Measurements from ENCODE around the gene CFAP299.

Gene CFAP299

DNA sequence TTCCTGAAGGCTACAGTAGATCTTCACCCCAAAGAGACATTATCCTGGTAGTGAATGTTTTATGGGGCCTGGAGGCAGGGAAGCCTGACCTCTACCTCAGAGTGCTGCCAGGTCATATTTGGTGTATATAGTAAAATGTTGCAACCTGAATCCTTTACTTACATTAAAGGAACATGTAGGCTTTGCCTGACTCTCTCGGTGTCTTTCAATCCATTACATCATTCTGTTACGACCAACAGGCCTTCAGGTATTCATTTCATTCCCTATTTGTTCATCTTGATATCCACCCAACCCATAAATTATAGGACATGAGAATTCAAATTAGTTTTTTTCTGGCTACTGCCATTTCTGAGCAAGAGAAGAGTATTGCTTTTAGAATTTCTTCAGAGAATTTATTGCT lies 116.5 kb downstream of the CFAP299 start:
- DNase-seq: no peak

GRCh38 chr4:80452768-80453167 lies 117.2 kb downstream of the CFAP299 start:
- DNase-seq: peak; percentile 8

DNA sequence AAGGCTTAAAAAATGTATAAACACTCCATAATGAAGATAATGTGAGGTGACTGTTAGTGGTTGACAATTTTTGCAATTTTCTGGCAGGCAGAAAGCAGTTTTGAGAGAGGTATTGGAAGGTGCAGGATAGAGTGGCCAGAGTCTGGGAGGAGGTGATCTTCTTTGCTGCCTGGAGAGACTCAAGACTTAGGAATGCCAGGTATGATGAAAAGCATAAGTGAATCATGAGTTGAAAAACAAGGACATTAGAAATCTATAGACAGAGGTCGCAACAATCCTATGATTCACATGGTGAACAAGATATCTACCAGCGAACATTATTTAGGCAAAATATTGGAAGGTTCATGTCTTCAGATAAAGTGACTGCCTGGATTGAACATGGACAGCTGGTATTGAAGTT lies 118.5 kb downstream of the CFAP299 start:
- no peak for DNase-seq

DNA sequence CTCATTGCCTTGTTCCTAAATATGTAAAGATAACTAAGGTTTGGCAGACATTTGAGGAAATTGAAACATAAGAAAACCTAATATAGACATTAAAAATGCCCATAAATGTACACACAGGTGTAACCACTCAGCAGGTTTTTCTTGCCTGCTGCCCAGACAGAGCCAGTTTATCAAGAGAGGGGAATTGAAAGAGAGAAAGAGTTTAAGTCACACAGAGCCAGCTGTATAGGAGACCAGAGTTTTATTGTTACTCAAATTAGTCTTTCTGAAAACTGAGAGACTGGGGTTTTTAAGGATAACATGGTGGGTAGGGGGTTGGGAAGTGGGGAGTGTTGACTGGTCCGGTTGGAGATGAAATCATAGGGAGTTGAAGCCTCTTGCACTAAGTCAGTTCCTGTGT lies 119.0 kb downstream of the CFAP299 start:
- DNase-seq: no peak

- DNase-seq: no peak
Observed at GRCh38 chr4:80459918-80460473, 124.5 kb downstream of the CFAP299 start.

GRCh38 chr4:80461412-80461811 lies 125.9 kb downstream of the CFAP299 start:
- no peak for DNase-seq

DNA sequence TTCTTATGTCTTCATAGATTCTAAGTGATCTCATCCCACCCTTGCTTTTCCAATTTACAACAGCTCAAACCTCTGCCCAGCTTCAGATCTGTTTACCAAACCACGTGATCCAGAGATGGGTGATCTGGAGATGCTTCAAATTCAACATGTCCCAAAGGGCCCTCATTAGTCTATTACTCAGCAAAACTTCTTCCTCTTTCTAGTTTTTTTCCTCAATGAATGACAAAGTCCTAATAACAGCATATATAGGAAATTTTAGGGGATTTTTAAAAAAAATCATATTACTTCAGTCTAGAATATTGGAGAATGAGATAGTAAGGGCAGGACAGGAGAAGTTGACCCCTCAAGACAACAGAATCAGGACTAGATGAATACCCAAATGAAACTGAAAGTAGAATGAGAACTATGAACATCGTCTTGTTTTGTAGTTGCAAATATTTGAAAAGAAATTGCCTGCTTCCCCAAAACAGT lies 127.1 kb downstream of the CFAP299 start:
- peak; percentile 22 for DNase-seq

GRCh38 chr4:80463509-80463908 lies 128.0 kb downstream of the CFAP299 start:
- no peak for DNase-seq

- no peak for DNase-seq
Observed at GRCh38 chr4:80465238-80465637, 129.7 kb downstream of the CFAP299 start.

GRCh38 chr4:80465736-80466135 lies 130.2 kb downstream of the CFAP299 start:
- no peak for DNase-seq

DNA sequence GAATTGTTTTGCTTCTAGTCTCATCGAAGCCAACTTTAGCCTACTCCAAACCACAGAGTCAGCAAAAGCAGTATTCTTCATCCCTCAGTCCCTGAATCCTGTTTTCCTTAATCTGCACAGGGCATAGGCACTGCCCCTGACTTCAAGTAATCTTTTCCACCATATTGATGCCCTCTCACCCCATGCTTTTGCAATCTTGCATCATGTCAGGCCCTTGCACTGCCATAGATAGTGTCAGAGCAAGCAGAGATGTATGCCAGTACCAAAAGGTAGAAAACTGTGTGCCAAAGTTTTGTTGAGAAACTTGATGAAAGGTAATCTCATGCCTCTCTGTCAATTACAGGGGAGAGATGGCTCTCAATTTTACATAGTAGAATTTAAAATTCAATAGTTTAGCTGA lies 131.1 kb downstream of the CFAP299 start:
- no peak for DNase-seq

GRCh38 chr4:80471756-80472155 lies 136.2 kb downstream of the CFAP299 start:
- peak; percentile 9 for DNase-seq

- no peak for DNase-seq
Observed at GRCh38 chr4:80475236-80475635, 139.7 kb downstream of the CFAP299 start.

DNA sequence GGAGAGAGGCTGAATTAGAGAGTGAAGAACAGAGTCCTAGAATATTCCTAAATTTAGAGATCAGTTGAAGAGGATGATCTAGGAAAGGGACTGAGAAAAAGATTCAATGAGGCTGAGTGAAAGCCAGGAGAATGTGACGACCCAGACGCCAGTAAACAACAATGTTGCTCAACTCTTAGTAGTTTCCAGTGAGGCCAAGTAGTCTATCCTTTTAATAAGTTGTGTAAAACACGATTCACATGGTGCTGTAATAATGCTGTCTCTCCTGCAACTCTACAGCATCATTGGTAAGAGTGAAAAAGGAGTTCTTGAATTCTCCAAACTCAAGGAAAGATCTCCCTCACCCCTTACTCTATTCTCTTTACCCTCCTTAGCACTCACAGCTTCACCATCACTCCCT lies 140.3 kb downstream of the CFAP299 start:
- no peak for DNase-seq

GRCh38 chr4:80484712-80485111 lies 149.2 kb downstream of the CFAP299 start:
- DNase-seq: peak; percentile 57

- no peak for DNase-seq
Observed at GRCh38 chr4:80486603-80487002, 151.1 kb downstream of the CFAP299 start.

DNA sequence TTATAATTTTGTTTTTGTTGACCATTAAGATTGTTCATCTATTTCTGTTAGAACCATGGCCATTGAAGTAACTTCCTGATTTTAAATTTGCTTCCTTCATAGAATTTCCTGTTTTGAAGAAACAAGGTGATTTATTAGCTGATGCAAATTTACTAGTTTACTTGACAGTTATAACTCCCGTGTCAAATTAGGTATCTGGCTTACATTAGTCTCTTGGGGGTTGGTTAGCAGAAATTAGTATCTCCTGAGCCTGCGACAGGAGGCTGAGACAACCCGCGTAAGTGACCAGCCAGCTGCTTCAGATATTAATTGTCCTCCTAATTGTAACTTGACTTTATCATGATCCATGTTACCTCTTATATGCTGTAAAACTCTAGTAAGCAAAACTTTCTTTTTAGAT lies 154.3 kb downstream of the CFAP299 start:
- DNase-seq: no peak

DNA sequence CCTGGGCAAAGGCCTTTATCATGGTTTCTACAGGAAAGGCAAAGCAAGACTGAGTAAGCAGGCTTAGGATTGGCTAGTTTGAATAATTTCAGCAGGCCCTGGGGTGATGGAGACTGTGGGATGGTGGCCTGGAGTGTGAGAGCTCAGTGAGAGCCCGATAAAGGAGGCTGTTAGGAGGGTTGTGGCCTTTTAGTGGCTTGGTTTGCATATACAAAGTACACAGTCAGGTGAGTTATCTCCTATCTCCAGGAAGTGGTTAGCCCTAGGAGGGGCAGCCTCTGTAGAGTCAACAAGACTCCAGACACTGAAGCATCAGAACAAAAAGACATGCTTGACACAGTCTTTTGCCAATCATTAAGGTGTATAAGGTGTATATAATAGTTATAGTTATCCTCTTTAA lies 157.2 kb downstream of the CFAP299 start:
- DNase-seq: no peak

GRCh38 chr4:80495865-80496264 lies 160.3 kb downstream of the CFAP299 start:
- DNase-seq: no peak

DNA sequence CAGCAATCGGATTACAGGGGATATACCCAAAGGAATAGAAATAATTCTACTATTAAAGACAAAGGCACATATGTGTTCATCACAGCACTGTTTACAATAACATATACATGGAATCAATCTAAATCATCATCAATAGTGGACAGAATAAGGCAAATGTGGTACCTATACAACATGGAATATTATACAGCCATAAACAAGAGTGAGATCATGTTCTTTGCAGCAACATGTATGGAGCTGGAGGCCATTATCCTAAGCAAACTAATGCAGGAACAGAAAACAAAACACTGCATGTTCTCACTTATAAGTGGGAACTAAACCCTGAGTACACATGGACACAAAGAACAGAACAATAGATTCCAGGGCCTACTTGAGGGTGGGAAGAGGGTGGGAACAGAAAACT lies 163.2 kb downstream of the CFAP299 start:
- DNase-seq: no peak

DNA sequence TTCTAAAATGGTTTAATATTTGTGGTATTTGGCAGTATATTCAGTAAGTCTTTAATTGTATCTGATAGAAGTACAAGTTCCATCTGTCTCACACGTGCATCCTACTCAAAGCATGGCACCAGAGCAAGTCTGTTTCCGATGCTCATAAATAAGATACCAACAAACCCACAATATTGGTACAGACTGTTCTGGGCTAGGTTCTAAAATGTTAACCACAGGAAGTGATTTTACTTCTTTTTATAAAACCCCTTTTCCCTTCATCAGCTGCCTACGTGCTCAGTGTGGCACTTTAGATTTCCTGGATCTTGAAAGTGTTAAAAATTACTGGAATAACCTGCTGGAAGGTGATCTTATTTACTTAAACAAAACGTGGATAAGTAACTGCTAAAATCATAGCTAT lies 165.1 kb downstream of the CFAP299 start:
- no peak for DNase-seq

GRCh38 chr4:80507077-80507476 lies 171.5 kb downstream of the CFAP299 start:
- DNase-seq: no peak

GRCh38 chr4:80507507-80507906 lies 172.0 kb downstream of the CFAP299 start:
- DNase-seq: no peak

- no peak for DNase-seq
Observed at GRCh38 chr4:80515496-80515895, 180.0 kb downstream of the CFAP299 start.

- DNase-seq: no peak
Observed at GRCh38 chr4:80521438-80521837, 185.9 kb downstream of the CFAP299 start.

All from fibroblast of skin of scalp (primary cell).